Left renal pelvis (tissue), 4 donors: Measurements from ENCODE around the gene MAGEB6B. TPM values are rescaled to one million over a fixed set of nuclear protein-coding genes. Genes with fewer than 3 reads are reported as not detected.
"Not testable (repeated sequence)": the region's sequence is repeated elsewhere in the genome, so short reads cannot be mapped to it uniquely, and the experiment has no call there.

Experiments used
- DNase-seq, 4 donors: peaks; one replicate each; pipeline ENCODE4 v3.0.0-alpha.2; 2013; ENCODE audit warnings: low read depth in 4 of 4, low spot score in 3 of 4
- polyA plus RNA-seq, 4 donors: library from polyadenylated mRNA; unstranded; fragments of 120-200 nt; gene quantifications; one replicate each; pipeline ENCODE4 v1.2.1, GENCODE V29; 2013; ENCODE audit not compliant: insufficient read length in 4 of 4

The MAGEB6B gene, protein sequence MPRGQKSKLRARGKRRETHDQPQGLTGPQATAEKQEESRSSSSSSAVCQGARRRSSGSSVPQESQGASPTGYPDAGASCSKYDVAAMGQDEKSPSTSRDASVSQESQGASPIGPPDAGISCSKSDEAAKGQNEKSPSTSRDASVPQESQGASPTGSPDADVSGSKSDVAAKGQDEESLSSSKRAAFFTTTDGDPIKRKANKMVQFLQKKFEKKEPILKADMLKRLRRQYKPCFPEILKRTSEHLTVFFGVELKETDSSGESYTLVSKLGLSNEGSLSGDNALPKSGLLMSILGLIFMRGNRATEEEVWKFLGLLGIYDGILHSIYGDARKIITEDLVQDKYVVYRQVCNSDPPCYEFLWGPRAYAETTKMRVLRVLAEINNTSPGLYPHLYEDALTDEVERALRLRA
- not detected for polyA plus RNA-seq

GRCh38 chrX:26160301-26160700 lies at the start of gene MAGEB6B:
Gene MAGEB6B, plus strand, starts transcription at chrX:26160601. Its CDS starts 0 bp downstream, at chrX:26160601.
- no peak for DNase-seq

DNA sequence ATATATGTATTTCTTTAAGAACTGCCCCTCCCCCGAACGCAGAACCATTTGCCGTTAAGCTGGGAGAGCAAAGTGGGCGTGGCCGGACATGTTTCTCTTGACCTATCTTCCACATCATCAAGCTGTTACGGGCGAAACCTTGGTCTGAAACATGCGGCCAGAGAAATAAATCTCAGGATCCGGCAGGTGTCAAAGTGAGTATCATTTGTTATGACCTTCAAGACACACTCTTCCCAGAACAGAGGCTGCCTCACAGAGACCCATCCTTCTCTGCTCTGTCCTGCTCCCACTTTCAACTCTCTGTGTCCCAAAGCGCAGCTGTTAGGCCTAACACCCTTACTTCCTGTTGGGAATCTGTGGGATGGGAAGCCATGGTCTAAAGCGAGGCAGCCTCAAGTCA lies 22.1 kb upstream of the MAGEB6B start, which contains the start of gene MAGEB18:
Gene MAGEB18 (plus strand): TSS at position 70 of the 400 bp plus-strand sequence. CDS start 643 bp downstream, outside the sequence.
- DNase-seq: no peak

GRCh38 chrX:26146024-26146423 lies 14.4 kb upstream of the MAGEB6B start:
- DNase-seq: no peak

DNA sequence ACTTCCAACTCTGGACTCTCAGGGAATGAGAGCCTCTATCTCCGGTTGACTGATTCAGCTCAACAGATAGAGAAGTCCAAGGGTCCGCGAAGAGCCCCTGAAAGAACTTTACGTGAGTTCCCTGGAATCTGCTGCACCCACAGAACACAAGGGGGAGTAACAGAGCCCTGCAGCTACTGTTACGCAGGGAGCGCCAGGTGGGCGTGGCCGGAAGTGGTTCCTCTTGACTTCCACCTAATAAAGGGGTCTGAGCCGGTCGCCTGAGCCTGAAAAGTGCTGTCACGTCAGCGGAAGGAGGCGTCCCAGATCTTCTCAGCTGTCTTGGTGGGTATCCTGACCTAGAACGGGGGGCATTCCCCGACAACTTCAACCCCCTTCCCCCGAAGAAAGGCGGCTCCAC lies 31.8 kb downstream of the MAGEB6B start, which contains the start of gene MAGEB6:
Gene MAGEB6 (plus strand): TSS at position 237 of the 400 bp plus-strand sequence. CDS start 1,407 bp downstream, outside the sequence.
- no peak for DNase-seq

DNA sequence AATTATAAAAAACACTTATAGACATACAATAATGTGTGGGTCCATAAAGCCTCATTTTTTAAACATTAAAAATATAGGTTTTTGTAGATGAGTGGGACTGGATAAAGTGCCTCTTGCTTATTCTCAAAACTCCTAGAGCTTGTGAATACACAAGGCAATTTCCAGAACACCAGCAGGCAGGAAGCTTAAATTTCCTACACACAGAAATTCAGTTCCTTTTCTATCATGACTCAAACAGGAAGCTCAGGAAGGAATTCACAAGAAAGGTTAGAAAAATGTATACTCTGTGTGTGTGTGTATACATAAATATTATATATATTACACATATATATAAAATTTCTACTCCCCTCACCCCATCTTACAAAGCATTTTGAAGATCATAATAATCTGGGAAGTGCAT lies 43.2 kb downstream of the MAGEB6B start:
- DNase-seq: no peak

GRCh38 chrX:26204717-26205116 lies 44.3 kb downstream of the MAGEB6B start:
- DNase-seq: not testable (repeated sequence)

DNA sequence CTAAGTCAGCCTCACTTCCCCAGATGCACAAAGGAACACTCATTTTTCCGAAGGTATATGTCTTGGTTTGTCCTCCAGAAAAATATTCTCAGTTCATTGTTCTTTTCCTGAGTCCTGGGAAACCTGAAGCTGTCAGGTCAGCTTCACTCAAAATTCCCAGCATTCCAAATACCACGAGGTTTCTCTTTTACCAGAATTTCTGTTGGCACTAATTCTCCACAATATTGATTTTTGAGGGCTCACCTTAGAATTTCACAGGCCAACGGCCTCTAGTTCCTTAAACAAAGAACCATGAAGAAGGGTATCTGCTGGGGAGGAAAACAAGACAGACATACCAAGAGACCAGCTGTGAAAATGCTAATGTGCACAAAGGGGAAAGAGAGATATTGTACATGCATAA lies 47.6 kb downstream of the MAGEB6B start:
- no peak for DNase-seq

Other genes starting within 250 kb of the MAGEB6B start
- gene MAGEB18, start 22.3 kb upstream of the MAGEB6B start, polyA plus RNA-seq: not detected
- not detected for gene MAGEB6, start 31.8 kb downstream of the MAGEB6B start, polyA plus RNA-seq
- not detected for gene MAGEB5, start 55.6 kb downstream of the MAGEB6B start, polyA plus RNA-seq